PC-9 (cell line): ENCODE data around the gene C6orf58. TPM values are rescaled to one million over a fixed set of nuclear protein-coding genes. Genes with fewer than 3 reads are reported as not detected.
A peak's percentile ranks its signal among the peaks of the same experiment; 100 is the strongest.

ENCODE experiments used
- BruUV-seq: library from RNA; stranded (reverse); fragments of 400-500 nt; replicated peaks from 2 replicates; lab custom pipeline; 2021; lab: Mats Ljungman, UMichigan
- CTCF ChIA-PET: fragments of 300-600 bp; sonication (Branson Sonifier 250); formaldehyde crosslinking; loops from one replicate; lab custom pipeline; 2022; ENCODE audit warnings: antibody characterized with exemption; lab: Charles Lee
- POLR2A ChIA-PET: fragments of 300-600 bp; sonication (Branson Sonifier 250); formaldehyde crosslinking; loops from one replicate; lab custom pipeline; 2022; ENCODE audit warnings: antibody characterized with exemption; ENCODE audit not compliant: unreplicated experiment; lab: Charles Lee
- DNase-seq, 2 experiments: peaks; one replicate each; pipeline versions ENCODE4 v3.0.0 to v3.0.0-alpha.2; 2015 to 2022; ENCODE audit warnings: mixed read lengths in 1 of 2
- H2AFZ ChIP-seq: fragments of 200-600 bp; sonication (generic); 2 replicates; pipeline ENCODE4 v1.8.1; 2017; ENCODE audit warnings: antibody characterized with exemption
- H3F3A ChIP-seq: fragments of 200-600 bp; sonication (generic); 2 replicates; pipeline ENCODE4 v1.8.1; 2017; ENCODE audit warnings: antibody characterized with exemption, mild to moderate bottlenecking, low read depth; ENCODE audit not compliant: insufficient read depth
- H3K27ac ChIP-seq: fragments of 200-600 bp; sonication (generic); 2 replicates; pipeline ENCODE4 v1.6.1; 2016; ENCODE audit warnings: mixed run types
- H3K27me3 ChIP-seq: fragments of 200-600 bp; sonication (generic); 2 replicates; pipeline ENCODE4 v1.6.1; 2016; ENCODE audit warnings: low read depth, mixed run types; ENCODE audit not compliant: insufficient read depth
- H3K36me3 ChIP-seq: fragments of 200-600 bp; sonication (generic); 2 replicates; pipeline ENCODE4 v1.6.1; 2016; ENCODE audit warnings: low read depth, mixed run types
- H3K4me1 ChIP-seq: fragments of 200-600 bp; sonication (generic); replicated peaks from 2 replicates; pipeline ENCODE4 v1.6.1; 2016; ENCODE audit warnings: mixed run types; ENCODE audit not compliant: insufficient read depth
- H3K4me2 ChIP-seq: fragments of 200-600 bp; sonication (generic); 2 replicates; pipeline ENCODE4 v1.6.1; 2017; ENCODE audit warnings: mixed run types
- H3K4me3 ChIP-seq: fragments of 200-600 bp; sonication (generic); 2 replicates; pipeline ENCODE4 v1.6.1; 2016; ENCODE audit warnings: mixed run types
- H3K79me2 ChIP-seq: fragments of 200-600 bp; sonication (generic); 2 replicates; pipeline ENCODE4 v1.6.1; 2017; ENCODE audit warnings: low read depth, mixed run types
- H3K9me2 ChIP-seq: fragments of 200-600 bp; sonication (generic); 2 replicates; pipeline ENCODE4 v1.8.1; 2017; ENCODE audit warnings: mild to moderate bottlenecking; ENCODE audit not compliant: insufficient read depth
- H3K9me3 ChIP-seq: fragments of 200-600 bp; sonication (generic); 2 replicates; pipeline ENCODE4 v1.8.1; 2016; ENCODE audit warnings: low read depth; ENCODE audit not compliant: insufficient read depth
- H4K20me1 ChIP-seq: fragments of 200-600 bp; sonication (generic); 2 replicates; pipeline ENCODE4 v1.8.1; 2017; ENCODE audit not compliant: insufficient read depth
- CTCF ChIP-seq: fragments of 200-600 bp; sonication (generic); conservative IDR thresholded peaks from 2 replicates; pipeline ENCODE4 v1.6.1; 2017; ENCODE audit warnings: mixed run types, antibody characterized with exemption, mild to moderate bottlenecking, moderate library complexity
- EZH2 ChIP-seq: fragments of 200-600 bp; sonication (generic); IDR thresholded peaks from 2 replicates; pipeline ENCODE4 v1.8.0; 2017; ENCODE audit warnings: antibody characterized with exemption, low read depth
- intact Hi-C: fragments of 100-400 bp; cut with micrococcal nuclease; formaldehyde crosslinking; loops from one replicate; pipeline ENCODE4 v1.10.0; 2022; ENCODE audit not compliant: unreplicated experiment
- total RNA-seq: library from RNA; stranded (reverse); gene quantifications from 2 replicates; pipeline ENCODE4 v1.2.3, GENCODE V29; 2021

Gene C6orf58
- total RNA-seq, 1 experiment from 2014 or later: not detected

- Histone ChIP-seq H3K27ac (no peak overlapping the region), H3K9me2 (no peaks in the 10 kb centered on the region), H3K9me3 (no peaks in the 10 kb centered on the region), H3K4me3 (no peak overlapping the region), H3K36me3 (no peaks in the 10 kb centered on the region), H3K27me3 (no peaks in the 10 kb centered on the region), H2AFZ (no peak overlapping the region), H3K4me2 (no peak overlapping the region), H3K79me2 (no peaks in the 10 kb centered on the region), H4K20me1 (no peaks in the 10 kb centered on the region), H3F3A (no peaks in the 10 kb centered on the region), H3K4me1 (no peaks in the 10 kb centered on the region)
- POLR2A ChIA-PET: interaction anchor here (0.6 to 0.7 kb wide), 2 partner anchors 100 to 104 kb away, joined by 4 to 12 read pairs; no protein-coding TSS in a partner anchor
- no TSS peak for BruUV-seq
- intact Hi-C loops: loop anchor here (1.0 to 2.0 kb wide), 2 partner anchors 74 to 236 kb away; no protein-coding TSS in a partner anchor
- CTCF ChIA-PET: interaction anchor here (0.6 to 1.9 kb wide), 7 partner anchors 12 to 395 kb away, joined by 3 to 11 read pairs (median 7); no protein-coding TSS in a partner anchor
- TF ChIP-seq EZH2: no peak
- TF ChIP-seq CTCF: no peak
- no peak for DNase-seq
These were observed 38.2 kb upstream of the C6orf58 start for GRCh38 chr6:127538750-127539264.

- intact Hi-C loops: loop anchor here (1.0 to 2.0 kb wide), 2 partner anchors 74 to 236 kb away; no protein-coding TSS in a partner anchor
- Histone ChIP-seq H3K27me3 (no peaks in the 10 kb centered on the region), H3K27ac (no peak overlapping the region), H3K4me1 (no peaks in the 10 kb centered on the region), H3K4me2 (no peak overlapping the region), H3K79me2 (no peaks in the 10 kb centered on the region), H3F3A (no peaks in the 10 kb centered on the region), H2AFZ (no peak overlapping the region), H3K36me3 (no peaks in the 10 kb centered on the region), H4K20me1 (no peaks in the 10 kb centered on the region), H3K9me2 (no peaks in the 10 kb centered on the region), H3K9me3 (no peaks in the 10 kb centered on the region), H3K4me3 (no peak overlapping the region)
- ChIA-PET POLR2A (no interaction called here), CTCF (interaction anchor here (0.6 to 1.9 kb wide), 6 partner anchors 12 to 395 kb away, joined by 3 to 9 read pairs (median 7); no protein-coding TSS in a partner anchor)
- no peak for TF ChIP-seq EZH2
- TF ChIP-seq CTCF: peak; percentile 77
- BruUV-seq: no TSS peak
- DNase-seq: peak in 1 of 2 experiments; percentile 40
These were observed 37.7 kb upstream of the C6orf58 start for GRCh38 chr6:127539272-127539671.

- BruUV-seq: no TSS peak
- no peak overlapping the region for H3K4me2 ChIP-seq
- H3K9me3 ChIP-seq: no peaks in the 10 kb centered on the region; the same call in 1 of the 2 replicates
- no peak for DNase-seq
- peaks cover 13% of the 10 kb centered on the region for H3K4me1 ChIP-seq
- no peaks in the 10 kb centered on the region for H3K36me3 ChIP-seq
- H4K20me1 ChIP-seq: no peaks in the 10 kb centered on the region
- H3K27ac ChIP-seq: no peak overlapping the region
- intact Hi-C loops: no loop called here
- POLR2A ChIA-PET: no interaction called here
- H2AFZ ChIP-seq: no peak overlapping the region
- CTCF ChIA-PET: no interaction called here
- TF ChIP-seq CTCF (no peak), EZH2 (no peak)
- H3K9me2 ChIP-seq: no peaks in the 10 kb centered on the region
- no peak overlapping the region for H3K4me3 ChIP-seq
- no peaks in the 10 kb centered on the region for H3K79me2 ChIP-seq
- H3F3A ChIP-seq: no peaks in the 10 kb centered on the region
- H3K27me3 ChIP-seq: no peaks in the 10 kb centered on the region
These were observed 29.8 kb upstream of the C6orf58 start for GRCh38 chr6:127547215-127547614.
